GM12878 (cell line): ENCODE results near the gene SLC39A13. TPM values are rescaled to one million over a fixed set of nuclear protein-coding genes. Genes with fewer than 3 reads are reported as not detected.

Experiments used
- ATAC-seq: fragments of 200-7000 bp; cut with Tn5 transposase; 3 replicates; pipeline ENCODE4 v1.9.1; 2020; ENCODE audit warnings: mild to moderate bottlenecking, moderate library complexity
- BruUV-seq: library from RNA; stranded (reverse); fragments of 400-500 nt; replicated peaks from 2 replicates; lab custom pipeline; 2021; lab: Mats Ljungman, UMichigan
- CTCF ChIA-PET: fragments of 300-600 bp; sonication (Branson Sonifier 250); formaldehyde crosslinking; extraction: SDS; loops from one replicate; lab custom pipeline; 2021; ENCODE audit warnings: inconsistent platforms; lab: Yijun Ruan, JAX
- POLR2A ChIA-PET: fragments of 350-600 bp; formaldehyde crosslinking; extraction: SDS; loops from one replicate; lab custom pipeline; 2021; ENCODE audit warnings: inconsistent platforms; lab: Charles Lee
- RAD21 ChIA-PET: fragments of 300-600 bp; sonication (Branson Sonifier 250); formaldehyde crosslinking; loops from one replicate; lab custom pipeline; 2023; ENCODE audit warnings: antibody characterized with exemption; ENCODE audit not compliant: unreplicated experiment; lab: Charles Lee
- SMC1A ChIA-PET: fragments of 300-600 bp; sonication (Branson Sonifier 250); formaldehyde crosslinking; loops from one replicate; lab custom pipeline; 2023; ENCODE audit not compliant: unreplicated experiment, uncharacterized antibody; lab: Charles Lee
- DNase-seq: peaks from one replicate; pipeline ENCODE4 v3.0.0-alpha.2; 2011; ENCODE audit warnings: low read depth, low spot score
- FAIRE-seq: peaks from 3 replicates; lab custom pipeline; 2011; peaks lifted over from hg19 to GRCh38; lab: Jason Lieb, UNC
- H2AFZ ChIP-seq: 2 replicates; pipeline ENCODE4 v1.6.0; 2011; ENCODE audit warnings: low read depth, low read length, control low read depth; ENCODE audit not compliant: control insufficient read depth
- H3K27ac ChIP-seq: 2 replicates; pipeline ENCODE4 v1.5.1; 2011; ENCODE audit warnings: control low read depth; ENCODE audit not compliant: control insufficient read depth, insufficient read depth
- H3K27me3 ChIP-seq, 2 experiments: replicated peaks in 1 of 2; 2 replicates each; pipeline versions ENCODE4 v1.6.0 to v1.6.1; 2011; ENCODE audit warnings: low read length in 1 of 2; ENCODE audit not compliant: control insufficient read depth in 2 of 2, insufficient read depth in 2 of 2
- H3K36me3 ChIP-seq, 2 experiments: 2 replicates each; pipeline ENCODE4 v1.5.1; 2011; ENCODE audit warnings: low read length in 1 of 2; ENCODE audit not compliant: control insufficient read depth in 2 of 2, insufficient read depth in 2 of 2
- H3K4me1 ChIP-seq: 2 replicates; pipeline ENCODE4 v1.6.1; 2011; ENCODE audit warnings: mild to moderate bottlenecking, low read length, moderate library complexity, mixed read lengths; ENCODE audit not compliant: control insufficient read depth, insufficient read depth
- H3K4me2 ChIP-seq: 2 replicates; pipeline ENCODE4 v1.6.0; 2011; ENCODE audit warnings: control low read depth; ENCODE audit not compliant: control insufficient read depth, insufficient read depth
- H3K4me3 ChIP-seq: fragments of 200-600 bp; sonication (generic); 2 replicates; pipeline ENCODE4 v1.5.1; 2016
- H3K79me2 ChIP-seq: 2 replicates; pipeline ENCODE4 v1.6.0; 2011; ENCODE audit warnings: low read length; ENCODE audit not compliant: control insufficient read depth, insufficient read depth
- H3K9ac ChIP-seq: 2 replicates; pipeline ENCODE4 v1.8.0; 2011; ENCODE audit warnings: low read length, control low read depth, mixed read lengths; ENCODE audit not compliant: control insufficient read depth, insufficient read depth
- H3K9me3 ChIP-seq: replicated peaks from 3 replicates; pipeline ENCODE4 v1.5.1; 2011; ENCODE audit warnings: mild to moderate bottlenecking, low read length; ENCODE audit not compliant: control insufficient read depth, insufficient read depth
- H4K20me1 ChIP-seq: 2 replicates; pipeline ENCODE4 v1.6.0; 2011; ENCODE audit not compliant: control insufficient read depth, insufficient read depth
- BCL3 ChIP-seq: IDR thresholded peaks from 2 replicates; pipeline ENCODE4 v1.6.1; 2011; ENCODE audit warnings: borderline replicate concordance, low read depth, mild to moderate bottlenecking, moderate library complexity, low read length; ENCODE audit not compliant: insufficient read depth, poor library complexity, severe bottlenecking
- FOXK2 ChIP-seq: fragments of 450-650 bp; IDR thresholded peaks from 2 replicates; pipeline ENCODE4 v1.6.1; 2017; ENCODE audit warnings: mild to moderate bottlenecking, moderate library complexity
- NBN ChIP-seq: fragments of 450-650 bp; IDR thresholded peaks from 2 replicates; pipeline ENCODE4 v1.6.1; 2016
- NR2C2 ChIP-seq: IDR thresholded peaks from 2 replicates; pipeline ENCODE4 v1.6.1; 2011; ENCODE audit warnings: borderline replicate concordance, low read depth; ENCODE audit not compliant: control insufficient read depth, insufficient read length
- PML ChIP-seq: IDR thresholded peaks from 2 replicates; pipeline ENCODE4 v1.6.1; 2012; ENCODE audit warnings: low read length, inconsistent platforms
- POLR2AphosphoS5 ChIP-seq: IDR thresholded peaks from 2 replicates; pipeline ENCODE4 v1.6.1; 2011; ENCODE audit warnings: mild to moderate bottlenecking, low read length, inconsistent platforms
- RELB ChIP-seq: fragments of 450-650 bp; IDR thresholded peaks from 2 replicates; pipeline ENCODE4 v1.6.1; 2017; ENCODE audit warnings: low read depth, mild to moderate bottlenecking, moderate library complexity
- TARDBP ChIP-seq: IDR thresholded peaks from 2 replicates; pipeline ENCODE4 v1.6.1; 2016; ENCODE audit warnings: borderline replicate concordance
- WGBS: methylation state at CpG from one replicate; pipeline ENCODE4 v1.1.6; 2016; ENCODE audit warnings: low lambda C conversion rate; ENCODE audit not compliant: insufficient replicate concordance, insufficient coverage; ENCODE audit errors: missing lambda C conversion rate; 5-methylcytosine and 5-hydroxymethylcytosine counted together
- in situ Hi-C: fragments of 300-500 bp; cut with MboI; formaldehyde crosslinking; loops from 9 replicates; pipeline ENCODE4 v1.14.3; 2018; ENCODE audit warnings: mixed read lengths
- intact Hi-C: fragments of 100-400 bp; cut with micrococcal nuclease; formaldehyde crosslinking; loops from one replicate; pipeline ENCODE4 v1.14.2; 2022; ENCODE audit not compliant: unreplicated experiment
- polyA plus RNA-seq, 11 experiments: library from polyadenylated mRNA; depleted of rRNA in 4 of 11; unstranded in 6 of 11; stranded (reverse) in 5 of 11; fragments of >200 nt; fragmentation: Nextera tagmentation in 4 of 11; fragmentation: Illumina TruSeq in 1 of 11; extraction: Ambion mirVana in 4 of 11; extraction: Trizol in 1 of 11; gene quantifications; 1 replicate in 1 of 11; 2 replicates in 10 of 11; pipeline versions ENCODE4 v1.2.1 to v1.2.3, GENCODE V29; 2011 to 2016; ENCODE audit warnings: inconsistent platforms in 2 of 11, missing spikeins in 2 of 11, low read depth in 1 of 11
- total RNA-seq, 4 experiments: library from RNA; depleted of rRNA in 3 of 4; stranded (reverse); fragments of >200 nt in 3 of 4; fragmentation: Illumina TruSeq in 1 of 4; extraction: Trizol in 1 of 4; gene quantifications; 2 replicates each; pipeline versions ENCODE4 v1.2.1 to v1.2.3, GENCODE V29; 2013 to 2021
- TF ChIP-seq, protein P1 (sequence below): IDR thresholded peaks from 2 replicates; pipeline ENCODE4 v1.6.1; 2011; ENCODE audit warnings: low read depth, low read length, improper control_type of control experiment, borderline replicate concordance
- TF ChIP-seq, protein P2 (sequence below), 3 experiments: IDR thresholded peaks in 2 of 3; conservative IDR thresholded peaks in 1 of 3; 2 replicates each; pipeline ENCODE4 v1.5.1; 2011; ENCODE audit warnings: low read depth in 3 of 3, low read length in 3 of 3, mild to moderate bottlenecking in 3 of 3, control low read depth in 2 of 3, moderate library complexity in 2 of 3, inconsistent platforms in 1 of 3, mixed read lengths in 1 of 3; ENCODE audit not compliant: control insufficient read depth in 2 of 3, insufficient read depth in 1 of 3; ENCODE audit errors: extremely low read depth in 1 of 3

The SLC39A13 gene
- total and polyA plus RNA-seq, 10 of the 15 experiments (the other 5 are each of a cell fraction or from before 2014, with no cell fraction given), result 0.23 to 19.8 (median 6.3) TPM

DNA sequence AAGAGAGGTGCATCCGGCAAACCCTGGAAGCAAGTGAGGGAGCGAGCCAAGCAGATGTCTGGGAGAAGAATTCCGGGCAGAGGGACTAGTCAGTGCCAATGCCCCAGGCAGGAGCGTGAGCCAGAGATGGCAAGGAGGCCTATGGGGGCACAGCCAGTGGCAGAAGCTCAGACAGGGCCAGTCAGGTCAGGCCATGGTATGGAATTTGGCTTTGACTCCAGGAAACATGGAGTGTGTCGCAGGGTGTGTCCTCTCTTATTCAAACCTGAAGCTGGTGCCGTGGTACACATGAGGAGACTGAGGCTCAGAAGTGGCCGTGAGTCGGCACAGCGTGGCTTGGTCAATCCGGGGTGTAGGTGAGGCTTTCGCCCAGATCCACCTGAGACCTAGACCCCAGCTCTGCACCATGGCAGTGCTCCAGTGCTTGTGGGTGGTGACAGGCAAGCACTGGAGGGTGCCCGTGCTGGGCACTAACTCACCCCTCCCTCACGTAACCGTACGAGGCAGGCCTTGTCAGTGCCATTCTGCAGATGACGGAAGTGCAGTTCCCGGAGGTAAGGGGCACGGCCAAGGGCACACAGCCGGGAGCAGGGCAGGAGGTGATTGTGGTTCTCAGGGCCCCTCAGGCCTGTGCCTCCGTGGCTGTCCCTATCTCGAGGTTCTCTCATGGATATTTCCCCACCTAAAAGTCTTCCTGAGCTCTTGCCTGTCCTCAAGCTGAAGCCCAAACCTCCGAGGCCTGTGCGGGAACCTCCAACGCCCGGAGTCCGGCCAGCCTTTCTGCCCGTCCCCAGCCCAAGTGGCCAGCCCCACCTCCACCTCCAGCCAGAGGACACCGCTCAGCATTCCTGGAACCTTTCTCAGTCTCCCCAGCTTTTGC, 19.5 kb upstream of the SLC39A13 start:
- no peak overlapping the region for H3K4me3 ChIP-seq
- H3K27ac ChIP-seq, result no peak overlapping the region
- H3K79me2 ChIP-seq, result no peaks in the 10 kb centered on the region
- no peak for DNase-seq
- BruUV-seq, result no TSS peak
- no peak overlapping the region for H2AFZ ChIP-seq
- intact Hi-C loops, result no loop called here
- in situ Hi-C loops, result no loop called here
- no peaks in the 10 kb centered on the region for H3K27me3 ChIP-seq
- no peaks in the 10 kb centered on the region for H4K20me1 ChIP-seq
- ChIA-PET RAD21 (interaction anchor here (3.7 kb wide), 1 partner anchor 10 kb away, joined by 15 read pairs; the partner anchor contains the start of gene SPI1), SMC1A (interaction anchor here (1.0 to 5.0 kb wide), 5 partner anchors 10 to 24 kb away, joined by 3 to 36 read pairs (median 4); partner anchors contain the start of gene SPI1), POLR2A (interaction anchor here (1.7 to 8.5 kb wide), 3 partner anchors 9 to 15 kb away, joined by 4 to 94 read pairs (median 42); partner anchors contain the start of gene SPI1), CTCF (interaction anchor here (0.6 to 5.0 kb wide), 6 partner anchors 10 to 37 kb away, joined by 3 to 16 read pairs (median 10); partner anchors contain the start of genes MYBPC3 and SPI1)
- H3K36me3 ChIP-seq, result no peaks in the 10 kb centered on the region; a peak in 1 of 4 replicates
- 77% methylated on average over 28 of the region's 28 CpGs for WGBS
- no peak overlapping the region for H3K4me2 ChIP-seq
- H3K9ac ChIP-seq, result no peak overlapping the region
- no peak for TF ChIP-seq TARDBP
- no peak for TF ChIP-seq POLR2AphosphoS5
- TF ChIP-seq, protein P1, sequence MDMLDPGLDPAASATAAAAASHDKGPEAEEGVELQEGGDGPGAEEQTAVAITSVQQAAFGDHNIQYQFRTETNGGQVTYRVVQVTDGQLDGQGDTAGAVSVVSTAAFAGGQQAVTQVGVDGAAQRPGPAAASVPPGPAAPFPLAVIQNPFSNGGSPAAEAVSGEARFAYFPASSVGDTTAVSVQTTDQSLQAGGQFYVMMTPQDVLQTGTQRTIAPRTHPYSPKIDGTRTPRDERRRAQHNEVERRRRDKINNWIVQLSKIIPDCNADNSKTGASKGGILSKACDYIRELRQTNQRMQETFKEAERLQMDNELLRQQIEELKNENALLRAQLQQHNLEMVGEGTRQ, result no peak
- TF ChIP-seq NBN, result no peak
- no peak for TF ChIP-seq NR2C2
- TF ChIP-seq BCL3, result no peak
- TF ChIP-seq RELB, result no peak
- no peak for TF ChIP-seq PML
- TF ChIP-seq FOXK2, result no peak
- TF ChIP-seq, protein P2, sequence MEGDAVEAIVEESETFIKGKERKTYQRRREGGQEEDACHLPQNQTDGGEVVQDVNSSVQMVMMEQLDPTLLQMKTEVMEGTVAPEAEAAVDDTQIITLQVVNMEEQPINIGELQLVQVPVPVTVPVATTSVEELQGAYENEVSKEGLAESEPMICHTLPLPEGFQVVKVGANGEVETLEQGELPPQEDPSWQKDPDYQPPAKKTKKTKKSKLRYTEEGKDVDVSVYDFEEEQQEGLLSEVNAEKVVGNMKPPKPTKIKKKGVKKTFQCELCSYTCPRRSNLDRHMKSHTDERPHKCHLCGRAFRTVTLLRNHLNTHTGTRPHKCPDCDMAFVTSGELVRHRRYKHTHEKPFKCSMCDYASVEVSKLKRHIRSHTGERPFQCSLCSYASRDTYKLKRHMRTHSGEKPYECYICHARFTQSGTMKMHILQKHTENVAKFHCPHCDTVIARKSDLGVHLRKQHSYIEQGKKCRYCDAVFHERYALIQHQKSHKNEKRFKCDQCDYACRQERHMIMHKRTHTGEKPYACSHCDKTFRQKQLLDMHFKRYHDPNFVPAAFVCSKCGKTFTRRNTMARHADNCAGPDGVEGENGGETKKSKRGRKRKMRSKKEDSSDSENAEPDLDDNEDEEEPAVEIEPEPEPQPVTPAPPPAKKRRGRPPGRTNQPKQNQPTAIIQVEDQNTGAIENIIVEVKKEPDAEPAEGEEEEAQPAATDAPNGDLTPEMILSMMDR (IDR thresholded peaks at IDR 0.05 in 2 of 3, conservative IDR thresholded peaks at IDR 0.05 in 1 of 3; ENCODE audit: control insufficient read depth in 2 of 3, extremely low read depth in 1 of 3, insufficient read depth in 1 of 3, low read depth in 3 of 3, low read length in 3 of 3), result no peak
- no peak for FAIRE-seq
- no peak for ATAC-seq
- H3K4me1 ChIP-seq, result peaks cover 24% of the 10 kb centered on the region
- H3K9me3 ChIP-seq, result no peaks in the 10 kb centered on the region
